Gastrocnemius medialis (tissue), 4 donors: ENCODE measurements around the gene B4GALT2.

Experiments
- CTCF ChIP-seq, 5 experiments: fragments of 450-650 bp in 3 of 5; fragments of 200-600 bp in 2 of 5; sonication (generic) in 2 of 5; IDR thresholded peaks in 4 of 5; conservative IDR thresholded peaks in 1 of 5; 1 replicate in 4 of 5; 2 replicates in 1 of 5; pipeline ENCODE4 v1.5.1; 2016 to 2019; ENCODE audit warnings: antibody characterized with exemption in 5 of 5, mild to moderate bottlenecking in 3 of 5, moderate library complexity in 3 of 5
- POLR2A ChIP-seq, 2 donors: fragments of 450-650 bp; IDR thresholded peaks; one replicate each; pipeline ENCODE4 v1.6.1; 2017; ENCODE audit warnings: antibody characterized with exemption in 2 of 2, mild to moderate bottlenecking in 2 of 2, moderate library complexity in 2 of 2

- no peak for TF ChIP-seq CTCF (IDR thresholded peaks at IDR 0.05 in 4 of 5, conservative IDR thresholded peaks at IDR 0.05 in 1 of 5)
- TF ChIP-seq POLR2A (IDR thresholded peaks at IDR 0.05), result no peak
Measured at GRCh38 chr1:44010935-44011471, 32.0 kb downstream of the B4GALT2 start.
